ENCODE measurements around the gene SGSM1.
A peak's percentile ranks its signal among the peaks of the same experiment; 100 is the strongest.
"Not testable (repeated sequence)": the region's sequence is repeated elsewhere in the genome, so short reads cannot be mapped to it uniquely, and the experiment has no call there.

Gene SGSM1

GRCh38 chr22:24905909-24906308, 99.9 kb downstream of the SGSM1 start:
- no peak for DNase-seq (ENCODE audit: low read depth)

- DNase-seq (ENCODE audit: low read depth): not testable (repeated sequence)
These were observed 101.1 kb downstream of the SGSM1 start for GRCh38 chr22:24907101-24907500.

- no peak for DNase-seq (ENCODE audit: low read depth)
These were observed 114.0 kb downstream of the SGSM1 start for GRCh38 chr22:24920029-24920428.

- no peak for DNase-seq (ENCODE audit: low read depth)
These were observed 119.8 kb downstream of the SGSM1 start for GRCh38 chr22:24925586-24926427.

GRCh38 chr22:24926428-24926725, 120.4 kb downstream of the SGSM1 start:
- DNase-seq (ENCODE audit: low read depth): no peak

GRCh38 chr22:24926849-24927579, 121.0 kb downstream of the SGSM1 start:
- peak; percentile 5 for DNase-seq (ENCODE audit: low read depth)

- no peak for DNase-seq (ENCODE audit: low read depth)
These were observed 122.3 kb downstream of the SGSM1 start for GRCh38 chr22:24928322-24928721.

- no peak for DNase-seq (ENCODE audit: low read depth)
These were observed 124.7 kb downstream of the SGSM1 start for GRCh38 chr22:24930678-24931077.

- no peak for DNase-seq (ENCODE audit: low read depth)
These were observed 129.9 kb downstream of the SGSM1 start for GRCh38 chr22:24935771-24936483.

GRCh38 chr22:24937114-24937513, 131.1 kb downstream of the SGSM1 start:
- peak; percentile 23 for DNase-seq (ENCODE audit: low read depth)

- DNase-seq (ENCODE audit: low read depth): peak; percentile 53
These were observed 132.8 kb downstream of the SGSM1 start for GRCh38 chr22:24938741-24939341.

- no peak for DNase-seq (ENCODE audit: low read depth)
These were observed 136.3 kb downstream of the SGSM1 start for GRCh38 chr22:24942301-24942700.

GRCh38 chr22:24944217-24944937, 138.4 kb downstream of the SGSM1 start:
- no peak for DNase-seq (ENCODE audit: low read depth)

GRCh38 chr22:24945430-24945829, 139.4 kb downstream of the SGSM1 start:
- no peak for DNase-seq (ENCODE audit: low read depth)

- no peak for DNase-seq (ENCODE audit: low read depth)
These were observed 141.4 kb downstream of the SGSM1 start for GRCh38 chr22:24947383-24947782.

- no peak for DNase-seq (ENCODE audit: low read depth)
These were observed 141.9 kb downstream of the SGSM1 start for GRCh38 chr22:24947881-24948280.

- no peak for DNase-seq (ENCODE audit: low read depth)
These were observed 142.6 kb downstream of the SGSM1 start for GRCh38 chr22:24948356-24949202.

- no peak for DNase-seq (ENCODE audit: low read depth)
These were observed 144.4 kb downstream of the SGSM1 start for GRCh38 chr22:24950272-24950902.

- peak; percentile 47 for DNase-seq (ENCODE audit: low read depth)
These were observed 146.2 kb downstream of the SGSM1 start, which contains the start of gene KIAA1671 for GRCh38 chr22:24951942-24952836. TSS of gene KIAA1671 (plus strand) at chr22:24952716. CDS start at chr22:25028000, 75,284 bp downstream.

All from ELR (cell line).